ENCODE results near the gene TNFSF10. TPM values are rescaled to one million over a fixed set of nuclear protein-coding genes. Genes with fewer than 3 reads are reported as not detected.

Gene TNFSF10
- polyA plus RNA-seq, 1 experiment = not detected

GRCh38 chr3:172476347-172476746 lies 46.9 kb downstream of the TNFSF10 start:
- no peaks in the 10 kb centered on the region for H3K27me3 ChIP-seq (ENCODE audit: control insufficient read depth, insufficient read depth, low read length)
- H3K36me3 ChIP-seq (ENCODE audit: control insufficient read depth, insufficient read depth, low read length) = no peaks in the 10 kb centered on the region
- H3K4me3 ChIP-seq (ENCODE audit: low read depth, low read length) = no peak overlapping the region
- no peak for DNase-seq (ENCODE audit: low read depth)
- ChIA-PET CTCF (interaction anchor here (1.0 to 3.3 kb wide), 4 partner anchors 15 to 831 kb away, joined by 3 to 20 read pairs (median 6); no protein-coding TSS in a partner anchor), POLR2A (no interaction called here)
- TF ChIP-seq, protein P1, sequence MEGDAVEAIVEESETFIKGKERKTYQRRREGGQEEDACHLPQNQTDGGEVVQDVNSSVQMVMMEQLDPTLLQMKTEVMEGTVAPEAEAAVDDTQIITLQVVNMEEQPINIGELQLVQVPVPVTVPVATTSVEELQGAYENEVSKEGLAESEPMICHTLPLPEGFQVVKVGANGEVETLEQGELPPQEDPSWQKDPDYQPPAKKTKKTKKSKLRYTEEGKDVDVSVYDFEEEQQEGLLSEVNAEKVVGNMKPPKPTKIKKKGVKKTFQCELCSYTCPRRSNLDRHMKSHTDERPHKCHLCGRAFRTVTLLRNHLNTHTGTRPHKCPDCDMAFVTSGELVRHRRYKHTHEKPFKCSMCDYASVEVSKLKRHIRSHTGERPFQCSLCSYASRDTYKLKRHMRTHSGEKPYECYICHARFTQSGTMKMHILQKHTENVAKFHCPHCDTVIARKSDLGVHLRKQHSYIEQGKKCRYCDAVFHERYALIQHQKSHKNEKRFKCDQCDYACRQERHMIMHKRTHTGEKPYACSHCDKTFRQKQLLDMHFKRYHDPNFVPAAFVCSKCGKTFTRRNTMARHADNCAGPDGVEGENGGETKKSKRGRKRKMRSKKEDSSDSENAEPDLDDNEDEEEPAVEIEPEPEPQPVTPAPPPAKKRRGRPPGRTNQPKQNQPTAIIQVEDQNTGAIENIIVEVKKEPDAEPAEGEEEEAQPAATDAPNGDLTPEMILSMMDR (IDR thresholded peaks at IDR 0.05; ENCODE audit: insufficient read depth, low read depth, low read length) = no peak

DNA sequence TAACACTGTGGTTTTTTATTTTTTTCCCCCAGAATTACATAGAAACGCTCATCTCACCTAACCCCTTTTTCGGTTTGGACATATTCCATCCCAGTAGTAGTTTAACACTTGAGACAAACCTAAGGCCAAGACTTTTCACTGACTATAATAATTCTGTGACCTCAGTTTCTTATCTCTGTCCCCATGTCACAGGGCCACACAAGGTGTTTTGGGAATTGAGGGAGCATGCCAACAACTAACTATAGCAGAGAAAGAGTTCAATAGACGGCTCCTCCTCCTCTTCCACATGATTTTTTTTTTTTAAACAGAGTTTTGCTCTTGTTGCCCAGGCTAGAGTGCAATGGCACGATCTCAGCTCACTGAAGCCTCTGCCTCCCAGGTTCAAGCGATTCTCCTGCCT lies 47.5 kb downstream of the TNFSF10 start:
- TF ChIP-seq, protein P1 (IDR thresholded peaks at IDR 0.05; ENCODE audit: insufficient read depth, low read depth, low read length) = no peak
- Histone ChIP-seq H3K4me3 (ENCODE audit: low read depth, low read length) (no peak overlapping the region), H3K27me3 (ENCODE audit: control insufficient read depth, insufficient read depth, low read length) (no peaks in the 10 kb centered on the region), H3K36me3 (ENCODE audit: control insufficient read depth, insufficient read depth, low read length) (no peaks in the 10 kb centered on the region)
- DNase-seq (ENCODE audit: low read depth) = no peak
- CTCF ChIA-PET = interaction anchor here (1.7 to 3.3 kb wide), 2 partner anchors 14 to 830 kb away, joined by 8 to 20 read pairs; no protein-coding TSS in a partner anchor
- POLR2A ChIA-PET = no interaction called here

DNA sequence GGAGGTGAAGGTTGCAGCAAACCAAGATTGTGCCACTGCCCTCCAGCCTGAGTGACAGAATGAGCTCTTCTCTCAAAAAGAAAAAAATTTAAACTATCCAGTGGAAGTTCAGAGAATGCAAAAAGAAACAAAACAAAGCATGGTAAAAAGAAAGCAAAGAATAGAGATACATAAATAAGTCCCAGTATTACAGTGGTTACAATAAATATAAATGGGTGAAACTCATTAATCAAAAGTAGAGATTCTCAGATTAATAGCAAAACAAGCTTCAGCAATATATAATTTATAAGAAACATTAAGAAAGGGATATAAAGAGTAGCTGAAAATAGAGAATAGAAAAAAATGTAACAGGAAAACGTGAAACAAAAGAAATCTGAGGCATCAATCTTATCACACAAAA lies 51.3 kb downstream of the TNFSF10 start:
- TF ChIP-seq, protein P1 (IDR thresholded peaks at IDR 0.05; ENCODE audit: insufficient read depth, low read depth, low read length) = no peak
- Histone ChIP-seq H3K27me3 (ENCODE audit: control insufficient read depth, insufficient read depth, low read length) (no peaks in the 10 kb centered on the region), H3K36me3 (ENCODE audit: control insufficient read depth, insufficient read depth, low read length) (no peaks in the 10 kb centered on the region), H3K4me3 (ENCODE audit: low read depth, low read length) (no peak overlapping the region)
- ChIA-PET POLR2A (no interaction called here), CTCF (no interaction called here)
- no peak for DNase-seq (ENCODE audit: low read depth)

- DNase-seq (ENCODE audit: low read depth) = no peak
- POLR2A ChIA-PET = no interaction called here
- no peak overlapping the region for H3K4me3 ChIP-seq (ENCODE audit: low read depth, low read length)
- H3K27me3 ChIP-seq (ENCODE audit: control insufficient read depth, insufficient read depth, low read length) = no peaks in the 10 kb centered on the region
- TF ChIP-seq, protein P1 (IDR thresholded peaks at IDR 0.05; ENCODE audit: insufficient read depth, low read depth, low read length) = no peak
- H3K36me3 ChIP-seq (ENCODE audit: control insufficient read depth, insufficient read depth, low read length) = no peaks in the 10 kb centered on the region
- CTCF ChIA-PET = interaction anchor here (1.2 kb wide), 1 partner anchor 9 kb away, joined by 4 read pairs; no protein-coding TSS in a partner anchor
Measured at GRCh38 chr3:172470588-172470987, 52.6 kb downstream of the TNFSF10 start.

DNA sequence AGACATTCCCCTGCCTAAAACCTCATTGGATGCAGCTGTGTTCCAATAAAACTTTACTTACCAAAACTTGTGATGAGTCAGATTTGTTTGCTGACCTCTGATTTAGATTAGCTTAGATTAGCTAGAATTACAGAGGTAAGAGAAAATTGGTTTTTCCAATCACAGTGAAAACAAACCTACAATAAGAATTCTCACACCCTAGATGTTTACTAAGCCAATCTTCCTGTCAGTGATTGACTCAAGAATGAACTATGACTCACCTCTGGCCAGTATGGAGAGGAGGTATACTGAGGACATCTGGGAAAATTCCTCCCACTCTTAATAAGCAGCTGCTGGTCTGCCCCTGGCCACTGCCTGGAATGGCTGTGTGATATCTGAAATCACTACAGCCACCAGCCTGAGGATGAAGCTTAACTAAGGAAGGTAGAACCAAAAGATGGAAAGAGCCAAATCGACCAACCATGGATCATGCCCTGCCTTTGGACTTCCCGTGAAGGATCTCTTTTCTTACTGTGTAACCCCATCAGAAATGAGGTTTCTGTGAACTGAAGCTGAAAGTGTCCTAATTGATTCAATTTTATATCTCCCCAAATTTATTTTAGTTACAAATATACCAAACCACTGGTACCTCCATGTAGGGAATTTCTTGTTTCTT lies 55.9 kb downstream of the TNFSF10 start:
- POLR2A ChIA-PET = no interaction called here

More for the DNA sequence above, 55.9 kb downstream of the TNFSF10 start:
- no peak overlapping the region for H3K4me3 ChIP-seq (ENCODE audit: low read depth, low read length)
- no peaks in the 10 kb centered on the region for H3K27me3 ChIP-seq (ENCODE audit: control insufficient read depth, insufficient read depth, low read length)
- CTCF ChIA-PET = interaction anchor here (0.6 to 1.0 kb wide), 3 partner anchors 10 to 1138 kb away, joined by 3 read pairs; no protein-coding TSS in a partner anchor
- TF ChIP-seq, protein P1 (IDR thresholded peaks at IDR 0.05; ENCODE audit: insufficient read depth, low read depth, low read length) = no peak
- no peaks in the 10 kb centered on the region for H3K36me3 ChIP-seq (ENCODE audit: control insufficient read depth, insufficient read depth, low read length)
- DNase-seq (ENCODE audit: low read depth) = no peak

Measured in BJ (cell line).